Thoracic aorta (tissue), 2 donors: ENCODE data around the gene KLHL29. TPM values are rescaled to one million over a fixed set of nuclear protein-coding genes. Genes with fewer than 3 reads are reported as not detected.

Source experiments
- ATAC-seq: fragments of 150-250 bp; one replicate; pipeline ENCODE4 v1.8.0; 2017; ENCODE audit warnings: low read depth; ENCODE audit not compliant: insufficient number of reproducible peaks, low FRiP score
- DNase-seq: peaks from one replicate; pipeline ENCODE4 v3.0.0-alpha.2; 2020; ENCODE audit warnings: low spot score
- H3K27ac ChIP-seq, 2 donors: fragments of 200-600 bp; sonication (generic); 1 replicate in 1 of 2; 2 replicates in 1 of 2; pipeline ENCODE4 v1.5.1; 2016; ENCODE audit warnings: mild to moderate bottlenecking in 2 of 2, moderate library complexity in 2 of 2
- H3K27me3 ChIP-seq: fragments of 200-600 bp; sonication (generic); replicated peaks from 2 replicates; pipeline ENCODE4 v1.6.0; 2016; ENCODE audit warnings: mild to moderate bottlenecking; ENCODE audit not compliant: insufficient read depth
- H3K36me3 ChIP-seq: fragments of 200-600 bp; sonication (generic); one replicate; pipeline ENCODE4 v1.5.1; 2016
- H3K4me1 ChIP-seq, 2 donors: fragments of 200-600 bp; sonication (generic); 1 replicate in 1 of 2; 2 replicates in 1 of 2; pipeline versions ENCODE4 v1.5.1 to v1.6.0; 2016; ENCODE audit warnings: low read depth in 2 of 2, mild to moderate bottlenecking in 1 of 2; ENCODE audit not compliant: control insufficient read depth in 1 of 2
- H3K4me3 ChIP-seq: fragments of 200-600 bp; sonication (generic); 2 replicates; pipeline ENCODE4 v1.5.1; 2016; ENCODE audit warnings: mild to moderate bottlenecking
- H3K9me3 ChIP-seq: fragments of 200-600 bp; sonication (generic); 2 replicates; pipeline ENCODE4 v1.5.1; 2016
- CTCF ChIP-seq: fragments of 200-600 bp; sonication (generic); IDR thresholded peaks from one replicate; pipeline ENCODE4 v1.5.1; 2019; ENCODE audit warnings: antibody characterized with exemption
- total RNA-seq, 2 donors: library from RNA; depleted of rRNA; stranded (reverse); fragments of >200 nt; gene quantifications; one replicate each; pipeline versions ENCODE4 v1.1.0 to v1.2.3, GENCODE V29; 2016

KLHL29 gene
- total RNA-seq, 2 donors from 2014 or later, result 18.5 to 24.4 TPM

GRCh38 chr2:23624915-23625314, 239.9 kb downstream of the KLHL29 start:
- ATAC-seq, result no peak
- Histone ChIP-seq H3K27me3 (no peaks in the 10 kb centered on the region), H3K9me3 (peaks cover 3% of the 10 kb centered on the region), H3K36me3 (no peaks in the 10 kb centered on the region), H3K4me1 (peaks cover 0 to 15% of the 10 kb centered on the region in 2 donors), H3K4me3 (no peak overlapping the region), H3K27ac (no peak overlapping the region)
- no peak for DNase-seq
- TF ChIP-seq CTCF, result no peak

- H3K4me1 ChIP-seq, result peaks cover 0 to 12% of the 10 kb centered on the region in 2 donors
- H3K36me3 ChIP-seq, result no peaks in the 10 kb centered on the region
- H3K27me3 ChIP-seq, result no peaks in the 10 kb centered on the region
- H3K9me3 ChIP-seq, result peaks cover 3% of the 10 kb centered on the region
- ATAC-seq (no peak), DNase-seq (no peak)
- H3K4me3 ChIP-seq, result no peak overlapping the region
- TF ChIP-seq CTCF, result no peak
- no peak overlapping the region for H3K27ac ChIP-seq
Observed at GRCh38 chr2:23625726-23626125, 240.7 kb downstream of the KLHL29 start.

GRCh38 chr2:23626701-23627230, 241.8 kb downstream of the KLHL29 start:
- Histone ChIP-seq H3K27me3 (no peaks in the 10 kb centered on the region), H3K9me3 (peaks cover 3% of the 10 kb centered on the region), H3K27ac (no peak overlapping the region), H3K36me3 (no peaks in the 10 kb centered on the region), H3K4me1 (peaks cover 0 to 6% of the 10 kb centered on the region in 2 donors), H3K4me3 (no peak overlapping the region)
- no peak for ATAC-seq
- no peak for TF ChIP-seq CTCF
- no peak for DNase-seq

- ATAC-seq (no peak), DNase-seq (no peak)
- Histone ChIP-seq H3K27me3 (no peaks in the 10 kb centered on the region), H3K27ac (no peak overlapping the region), H3K4me1 (peaks cover 0 to 6% of the 10 kb centered on the region in 2 donors), H3K4me3 (no peak overlapping the region), H3K36me3 (no peaks in the 10 kb centered on the region), H3K9me3 (peaks cover 3% of the 10 kb centered on the region)
- no peak for TF ChIP-seq CTCF
Observed at GRCh38 chr2:23627236-23628009, 242.4 kb downstream of the KLHL29 start.

GRCh38 chr2:23628926-23629771, 244.2 kb downstream of the KLHL29 start:
- H3K36me3 ChIP-seq, result no peaks in the 10 kb centered on the region
- no peak overlapping the region for H3K4me3 ChIP-seq
- H3K27ac ChIP-seq, result no peak overlapping the region
- no peaks in the 10 kb centered on the region for H3K27me3 ChIP-seq
- no peak for TF ChIP-seq CTCF
- peaks cover 1% of the 10 kb centered on the region for H3K9me3 ChIP-seq
- DNase-seq, result no peak
- ATAC-seq, result no peak
- H3K4me1 ChIP-seq, result no peaks in the 10 kb centered on the region
